OCI-LY7 (cell line): ENCODE results near the gene OR2AE1. TPM values are rescaled to one million over a fixed set of nuclear protein-coding genes. Genes with fewer than 3 reads are reported as not detected.
"Not testable (repeated sequence)": the region's sequence is repeated elsewhere in the genome, so short reads cannot be mapped to it uniquely, and the experiment has no call there.

Experiments used
- BruUV-seq: library from RNA; stranded (reverse); fragments of 400-500 nt; replicated peaks from 2 replicates; lab custom pipeline; 2021; lab: Mats Ljungman, UMichigan
- CTCF ChIA-PET: fragments of 300-600 bp; sonication (Branson Sonifier 250); formaldehyde crosslinking; loops from one replicate; lab custom pipeline; 2022; ENCODE audit warnings: antibody characterized with exemption; ENCODE audit not compliant: unreplicated experiment; lab: Charles Lee
- POLR2A ChIA-PET: fragments of 300-600 bp; sonication (Branson Sonifier 250); formaldehyde crosslinking; loops from one replicate; lab custom pipeline; 2022; ENCODE audit warnings: antibody characterized with exemption; lab: Charles Lee
- DNase-seq: peaks from one replicate; pipeline ENCODE4 v3.0.0-alpha.2; 2015; ENCODE audit warnings: low spot score
- H2AFZ ChIP-seq: fragments of 200-600 bp; sonication (generic), shearing (Covaris generic); 2 replicates; pipeline ENCODE4 v1.6.1; 2014; ENCODE audit warnings: mild to moderate bottlenecking, antibody characterized with exemption, low read length, moderate library complexity
- H3K27ac ChIP-seq: fragments of 200-600 bp; sonication (generic); 2 replicates; pipeline ENCODE4 v1.5.1; 2014; ENCODE audit warnings: mixed run types, low read depth, mild to moderate bottlenecking, moderate library complexity, low read length, inconsistent platforms; ENCODE audit not compliant: poor library complexity, severe bottlenecking
- H3K36me3 ChIP-seq: fragments of 200-600 bp; sonication (generic); 2 replicates; pipeline ENCODE4 v1.6.1; 2014; ENCODE audit warnings: mild to moderate bottlenecking, antibody characterized with exemption, low read length, moderate library complexity, mixed read lengths; ENCODE audit not compliant: insufficient read depth
- H3K4me1 ChIP-seq: fragments of 200-600 bp; sonication (generic); 2 replicates; pipeline ENCODE4 v1.5.1; 2014; ENCODE audit warnings: mild to moderate bottlenecking, low read length; ENCODE audit not compliant: insufficient read depth, poor library complexity, severe bottlenecking
- H3K4me2 ChIP-seq: fragments of 200-600 bp; sonication (generic); 2 replicates; pipeline ENCODE4 v1.6.1; 2014; ENCODE audit warnings: mild to moderate bottlenecking, low read length
- H3K4me3 ChIP-seq: fragments of 200-600 bp; sonication (generic); 2 replicates; pipeline ENCODE4 v1.5.1; 2014; ENCODE audit warnings: mild to moderate bottlenecking, low read depth, low read length; ENCODE audit not compliant: poor library complexity, severe bottlenecking
- H3K79me2 ChIP-seq: fragments of 200-600 bp; sonication (generic); 2 replicates; pipeline ENCODE4 v1.6.1; 2016; ENCODE audit warnings: low read depth, mild to moderate bottlenecking, low read length, moderate library complexity, mixed read lengths; ENCODE audit not compliant: insufficient read depth
- H3K9me2 ChIP-seq: fragments of 200-600 bp; sonication (generic); 2 replicates; pipeline ENCODE4 v1.6.1; 2016; ENCODE audit warnings: mild to moderate bottlenecking, low read length, mixed read lengths; ENCODE audit not compliant: insufficient read depth
- H3K9me3 ChIP-seq: fragments of 200-600 bp; sonication (generic); 2 replicates; pipeline ENCODE4 v1.6.1; 2014; ENCODE audit warnings: mild to moderate bottlenecking, mixed run types, low read length, mixed read lengths
- H4K20me1 ChIP-seq: fragments of 200-600 bp; sonication (generic); 2 replicates; pipeline ENCODE4 v1.6.1; 2014; ENCODE audit warnings: mild to moderate bottlenecking, antibody characterized with exemption, low read length, moderate library complexity, mixed read lengths; ENCODE audit not compliant: insufficient read depth
- CTCF ChIP-seq: fragments of 200-600 bp; sonication (generic); conservative IDR thresholded peaks from 2 replicates; pipeline ENCODE4 v1.5.1; 2014; ENCODE audit warnings: mild to moderate bottlenecking, antibody characterized with exemption, low read length, moderate library complexity, mixed read lengths
- EZH2phosphoT487 ChIP-seq: fragments of 200-600 bp; sonication (generic); IDR thresholded peaks from 2 replicates; pipeline ENCODE4 v1.6.1; 2018; ENCODE audit warnings: low read depth, borderline replicate concordance, mild to moderate bottlenecking, mixed run types, antibody characterized with exemption, low read length, moderate library complexity, mixed read lengths
- intact Hi-C: fragments of 100-400 bp; cut with micrococcal nuclease; formaldehyde crosslinking; loops from one replicate; pipeline ENCODE4 v1.10.0; 2022; ENCODE audit not compliant: unreplicated experiment
- total RNA-seq, 2 experiments: library from RNA; depleted of rRNA in 1 of 2; stranded (reverse); fragments of >200 nt in 1 of 2; shearing (Covaris generic) in 1 of 2; gene quantifications; 2 replicates each; pipeline ENCODE4 v1.2.3, GENCODE V29; 2014 to 2022

OR2AE1 gene
- total RNA-seq, 2 experiments from 2014 or later, result not detected

GRCh38 chr7:99893280-99893679, 16.4 kb upstream of the OR2AE1 start:
- H3K9me3 ChIP-seq, result no peaks in the 10 kb centered on the region
- H2AFZ ChIP-seq, result no peak overlapping the region
- H3K4me1 ChIP-seq, result no peaks in the 10 kb centered on the region
- H3K27ac ChIP-seq, result no peak overlapping the region
- no peaks in the 10 kb centered on the region for H3K36me3 ChIP-seq
- no TSS peak for BruUV-seq
- no peak overlapping the region for H3K4me3 ChIP-seq
- POLR2A ChIA-PET, result no interaction called here
- intact Hi-C loops, result no loop called here
- DNase-seq, result no peak
- no peaks in the 10 kb centered on the region for H4K20me1 ChIP-seq
- H3K79me2 ChIP-seq, result no peaks in the 10 kb centered on the region
- H3K9me2 ChIP-seq, result no peaks in the 10 kb centered on the region
- TF ChIP-seq EZH2phosphoT487 (no peak), CTCF (no peak)
- no peak overlapping the region for H3K4me2 ChIP-seq
- CTCF ChIA-PET, result no interaction called here

- CTCF ChIA-PET, result not testable (repeated sequence)
Measured at GRCh38 chr7:99890348-99890747, 13.5 kb upstream of the OR2AE1 start.

GRCh38 chr7:99888366-99888765, 11.5 kb upstream of the OR2AE1 start:
- H3K27ac ChIP-seq, result not testable (repeated sequence)

More at GRCh38 chr7:99890348-99890747, 13.5 kb upstream of the OR2AE1 start:
- POLR2A ChIA-PET, H3K79me2 ChIP-seq, H3K36me3 ChIP-seq, H3K4me3 ChIP-seq, H2AFZ ChIP-seq, H3K9me2 ChIP-seq, intact Hi-C loops, H3K4me1 ChIP-seq, H3K27ac ChIP-seq, H3K4me2 ChIP-seq, H4K20me1 ChIP-seq, H3K9me3 ChIP-seq, DNase-seq, BruUV-seq: not testable (repeated sequence)

GRCh38 chr7:99881370-99881769, 4.5 kb upstream of the OR2AE1 start:
- H3K9me2 ChIP-seq, result no peaks in the 10 kb centered on the region
- DNase-seq, result no peak
- H3K27ac ChIP-seq, result no peak overlapping the region
- no TSS peak for BruUV-seq
- TF ChIP-seq CTCF (no peak), EZH2phosphoT487 (no peak)
- no peak overlapping the region for H3K4me2 ChIP-seq
- no peaks in the 10 kb centered on the region for H4K20me1 ChIP-seq
- H3K79me2 ChIP-seq, result no peaks in the 10 kb centered on the region
- no peaks in the 10 kb centered on the region for H3K36me3 ChIP-seq
- intact Hi-C loops, result no loop called here
- no peaks in the 10 kb centered on the region for H3K4me1 ChIP-seq
- H3K4me3 ChIP-seq, result no peak overlapping the region
- POLR2A ChIA-PET, result no interaction called here
- H3K9me3 ChIP-seq, result no peaks in the 10 kb centered on the region
- CTCF ChIA-PET, result no interaction called here
- no peak overlapping the region for H2AFZ ChIP-seq

More at GRCh38 chr7:99888366-99888765, 11.5 kb upstream of the OR2AE1 start:
- intact Hi-C loops, H2AFZ ChIP-seq, H3K4me2 ChIP-seq, DNase-seq, H4K20me1 ChIP-seq, H3K4me3 ChIP-seq, POLR2A ChIA-PET, BruUV-seq, H3K9me2 ChIP-seq, H3K36me3 ChIP-seq, H3K4me1 ChIP-seq, H3K79me2 ChIP-seq, CTCF ChIA-PET, H3K9me3 ChIP-seq: not testable (repeated sequence)
